Thymus (tissue), 14 donors: ENCODE measurements around the gene DRAP1. TPM values are rescaled to one million over a fixed set of nuclear protein-coding genes. Genes with fewer than 3 reads are reported as not detected.

Source experiments
- DNase-seq, 9 donors: peaks; one replicate each; pipeline ENCODE4 v3.0.0-alpha.2; 2013; ENCODE audit warnings: low spot score in 9 of 9, low read depth in 6 of 9, missing footprints in 1 of 9
- H3K27ac ChIP-seq, 2 donors: one replicate each; pipeline ENCODE4 v1.5.1; 2013; ENCODE audit warnings: control low read depth in 1 of 2, low read depth in 1 of 2, low read length in 1 of 2, mild to moderate bottlenecking in 1 of 2, moderate library complexity in 1 of 2
- H3K27me3 ChIP-seq, 2 donors: one replicate each; pipeline ENCODE4 v1.5.1; 2013; ENCODE audit warnings: low read length in 1 of 2; ENCODE audit not compliant: control insufficient read depth in 2 of 2, insufficient read depth in 1 of 2
- H3K36me3 ChIP-seq, 2 donors: one replicate each; pipeline ENCODE4 v1.5.1; 2013; ENCODE audit warnings: low read length in 1 of 2, mild to moderate bottlenecking in 1 of 2, moderate library complexity in 1 of 2; ENCODE audit not compliant: control insufficient read depth in 2 of 2, insufficient read depth in 2 of 2
- H3K4me1 ChIP-seq, 2 donors: one replicate each; pipeline ENCODE4 v1.5.1; 2013; ENCODE audit warnings: low read length in 2 of 2; ENCODE audit not compliant: control insufficient read depth in 2 of 2, insufficient read depth in 2 of 2
- H3K4me3 ChIP-seq, 2 donors: one replicate each; pipeline ENCODE4 v1.5.1; 2013; ENCODE audit warnings: low read length in 2 of 2, control low read depth in 1 of 2, mild to moderate bottlenecking in 1 of 2
- H3K9me3 ChIP-seq, 2 donors: one replicate each; pipeline ENCODE4 v1.5.1; 2013; ENCODE audit warnings: low read length in 1 of 2, mild to moderate bottlenecking in 1 of 2; ENCODE audit not compliant: control insufficient read depth in 2 of 2, insufficient read depth in 1 of 2
- WGBS: extraction: QIAGEN DNeasy Blood & Tissue Kit; methylation state at CpG from one replicate; pipeline ENCODE4 v1.1.7; 2013; 5-methylcytosine and 5-hydroxymethylcytosine counted together
- long read RNA-seq, 10 donors: transcript quantifications; one replicate each; lab custom pipeline, GENCODE V29; 2026
- polyA plus RNA-seq: library from polyadenylated mRNA; stranded (reverse); fragments of 200-250 nt; gene quantifications from one replicate; pipeline ENCODE4 v1.2.3, GENCODE V29; 2013
- total RNA-seq: library from RNA; stranded (reverse); fragments of 120-200 nt; gene quantifications from one replicate; pipeline ENCODE4 v1.2.4, GENCODE V29; 2013
- donor health status: healthy.

Gene DRAP1, protein sequence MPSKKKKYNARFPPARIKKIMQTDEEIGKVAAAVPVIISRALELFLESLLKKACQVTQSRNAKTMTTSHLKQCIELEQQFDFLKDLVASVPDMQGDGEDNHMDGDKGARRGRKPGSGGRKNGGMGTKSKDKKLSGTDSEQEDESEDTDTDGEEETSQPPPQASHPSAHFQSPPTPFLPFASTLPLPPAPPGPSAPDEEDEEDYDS
- total RNA-seq (200 TPM), polyA plus RNA-seq (131 TPM)
- long read RNA-seq, donor 1, transcript DRAP1-201 (7 exons, 989 nt) = major isoform, 10 of 16 reads
- long read RNA-seq, donor 1, partial matches to known transcripts = 0 of 16 reads
- long read RNA-seq, donor 1, other reads (novel, unspliced or antisense) = 0 of 16 reads
- long read RNA-seq, donor 2 = 0 reads
- long read RNA-seq, donor 3, transcript DRAP1-208 (6 exons, 751 nt) = minor isoform, 22 of 246 reads
- long read RNA-seq, donor 3, transcript DRAP1-201 (7 exons, 989 nt) = major isoform, 137 of 246 reads
- long read RNA-seq, donor 3, transcript DRAP1-206 (3 exons, 837 nt) = minor isoform, 17 of 246 reads
- long read RNA-seq, donor 3, transcript DRAP1-209 (4 exons, 453 nt) = minor isoform, 25 of 246 reads
- long read RNA-seq, donor 3, partial matches to known transcripts = 34 of 246 reads
- long read RNA-seq, donor 3, other reads (novel, unspliced or antisense) = 0 of 246 reads
- long read RNA-seq, donor 4, transcript DRAP1-208 (6 exons, 751 nt) = minor isoform, 5 of 86 reads
- long read RNA-seq, donor 4, transcript DRAP1-209 (4 exons, 453 nt) = minor isoform, 12 of 86 reads
- long read RNA-seq, donor 4, transcript DRAP1-206 (3 exons, 837 nt) = minor isoform, 7 of 86 reads
- long read RNA-seq, donor 4, transcript DRAP1-201 (7 exons, 989 nt) = major isoform, 47 of 86 reads
- long read RNA-seq, donor 4, partial matches to known transcripts = 12 of 86 reads
- long read RNA-seq, donor 4, other reads (novel, unspliced or antisense) = 0 of 86 reads
- long read RNA-seq, donor 5, transcript DRAP1-201 (7 exons, 989 nt) = major isoform, 124 of 239 reads
- long read RNA-seq, donor 5, transcript DRAP1-209 (4 exons, 453 nt) = minor isoform, 29 of 239 reads
- long read RNA-seq, donor 5, transcript DRAP1-208 (6 exons, 751 nt) = minor isoform, 15 of 239 reads
- long read RNA-seq, donor 5, transcript DRAP1-206 (3 exons, 837 nt) = minor isoform, 13 of 239 reads
- long read RNA-seq, donor 5, partial matches to known transcripts = 48 of 239 reads
- long read RNA-seq, donor 5, other reads (novel, unspliced or antisense) = 0 of 239 reads
- long read RNA-seq, donor 6, transcript DRAP1-209 (4 exons, 453 nt) = minor isoform, 7 of 137 reads
- long read RNA-seq, donor 6, transcript DRAP1-201 (7 exons, 989 nt) = major isoform, 112 of 137 reads
- long read RNA-seq, donor 6, partial matches to known transcripts = 11 of 137 reads
- long read RNA-seq, donor 6, other reads (novel, unspliced or antisense) = 0 of 137 reads
- long read RNA-seq, donor 7, transcript DRAP1-206 (3 exons, 837 nt) = minor isoform, 8 of 139 reads
- long read RNA-seq, donor 7, transcript DRAP1-209 (4 exons, 453 nt) = minor isoform, 16 of 139 reads
- long read RNA-seq, donor 7, transcript DRAP1-208 (6 exons, 751 nt) = minor isoform, 8 of 139 reads
- long read RNA-seq, donor 7, transcript DRAP1-201 (7 exons, 989 nt) = major isoform, 69 of 139 reads
- long read RNA-seq, donor 7, partial matches to known transcripts = 29 of 139 reads
- long read RNA-seq, donor 7, other reads (novel, unspliced or antisense) = 0 of 139 reads
- long read RNA-seq, donor 8, transcript DRAP1-209 (4 exons, 453 nt) = minor isoform, 7 of 47 reads
- long read RNA-seq, donor 8, transcript DRAP1-201 (7 exons, 989 nt) = major isoform, 33 of 47 reads
- long read RNA-seq, donor 8, partial matches to known transcripts = 0 of 47 reads
- long read RNA-seq, donor 8, other reads (novel, unspliced or antisense) = 0 of 47 reads
- long read RNA-seq, donor 9, transcript DRAP1-209 (4 exons, 453 nt) = minor isoform, 7 of 95 reads
- long read RNA-seq, donor 9, transcript DRAP1-201 (7 exons, 989 nt) = major isoform, 65 of 95 reads
- long read RNA-seq, donor 9, transcript DRAP1-208 (6 exons, 751 nt) = minor isoform, 7 of 95 reads
- long read RNA-seq, donor 9, transcript DRAP1-206 (3 exons, 837 nt) = minor isoform, 6 of 95 reads
- long read RNA-seq, donor 9, partial matches to known transcripts = 6 of 95 reads
- long read RNA-seq, donor 9, other reads (novel, unspliced or antisense) = 0 of 95 reads
- long read RNA-seq, donor 10, transcript DRAP1-206 (3 exons, 837 nt) = minor isoform, 6 of 120 reads
- long read RNA-seq, donor 10, transcript DRAP1-209 (4 exons, 453 nt) = minor isoform, 13 of 120 reads
- long read RNA-seq, donor 10, transcript DRAP1-201 (7 exons, 989 nt) = major isoform, 76 of 120 reads
- long read RNA-seq, donor 10, transcript DRAP1-208 (6 exons, 751 nt) = minor isoform, 8 of 120 reads
- long read RNA-seq, donor 10, partial matches to known transcripts = 14 of 120 reads
- long read RNA-seq, donor 10, other reads (novel, unspliced or antisense) = 0 of 120 reads

DNA sequence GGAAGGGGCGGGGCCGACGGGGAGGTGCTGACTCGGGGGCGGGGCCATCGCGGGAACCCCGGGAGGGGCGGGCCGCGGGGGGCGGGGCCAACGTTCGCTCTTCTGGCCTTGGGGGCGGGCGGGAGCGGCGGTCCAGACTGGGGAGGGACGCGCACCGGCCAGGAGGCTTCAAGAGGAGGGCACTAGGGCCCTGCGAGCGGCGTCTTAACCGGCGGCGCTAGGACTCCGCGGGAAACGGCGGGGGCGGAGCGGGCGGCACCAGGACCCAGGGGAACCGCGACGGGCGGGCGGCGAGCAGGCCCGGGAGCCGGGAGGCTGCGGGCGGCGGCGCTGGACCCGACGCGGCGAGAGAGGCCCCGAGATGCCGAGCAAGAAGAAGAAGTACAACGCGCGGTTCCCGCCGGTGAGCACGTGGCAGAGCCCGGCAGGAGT lies at the start of gene DRAP1:
DRAP1 (plus strand) TSS at position 286 of the 432 bp plus-strand sequence; CDS start at position 362, 76 bp downstream.
- peaks cover 28 to 36% of the 10 kb centered on the region in 2 donors for H3K4me1 ChIP-seq
- no peaks in the 10 kb centered on the region for H3K9me3 ChIP-seq
- under 1% methylated on average over 59 of the region's 59 CpGs for WGBS
- peaks cover 19 to 38% of the 10 kb centered on the region in 2 donors for H3K36me3 ChIP-seq
- H3K27ac ChIP-seq = peak within 1 kb of the TSS; percentile 73 to 93
- H3K4me3 ChIP-seq = peak within 1 kb of the TSS; percentile 88 to 89
- peak; percentile 77 to 98 (median 93) for DNase-seq
- no peaks in the 10 kb centered on the region for H3K27me3 ChIP-seq

DNA sequence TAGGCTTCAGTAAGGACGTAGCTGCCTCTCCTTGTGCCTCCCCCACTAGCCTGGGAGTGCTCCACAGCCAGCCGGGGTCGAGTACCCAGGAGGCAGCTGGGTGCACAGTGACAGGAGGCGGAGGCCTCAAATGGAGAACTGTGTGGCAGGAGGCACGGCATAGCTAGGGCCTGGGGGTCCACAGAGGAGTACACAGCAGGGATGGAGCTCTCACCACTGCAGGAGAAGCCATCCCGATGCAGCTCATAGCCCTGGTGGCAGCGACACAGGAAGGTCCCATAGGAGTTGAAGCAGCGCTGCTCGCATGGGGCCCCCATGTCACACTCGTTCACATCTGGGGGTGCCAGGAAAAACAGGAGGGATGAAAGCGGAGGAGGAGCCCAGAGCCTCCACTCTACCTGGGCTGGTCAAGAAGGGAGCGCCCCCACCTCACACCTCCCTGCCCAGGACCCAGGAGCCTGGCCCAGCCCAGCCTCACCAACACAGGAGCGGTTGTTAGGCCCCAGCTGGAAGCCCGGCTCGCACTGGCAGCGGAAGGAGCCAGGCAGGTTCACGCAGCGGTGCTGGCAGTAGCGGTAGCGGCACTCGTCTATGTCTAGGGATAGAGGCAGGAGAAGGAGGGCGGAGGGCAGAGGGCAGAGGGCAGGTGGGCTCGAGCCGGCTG lies 49.5 kb upstream of the DRAP1 start:
- Histone ChIP-seq H3K27ac (no peak overlapping the region), H3K4me3 (no peak overlapping the region), H3K36me3 (peaks cover 27 to 37% of the 10 kb centered on the region in 2 donors), H3K9me3 (no peaks in the 10 kb centered on the region), H3K27me3 (peaks cover 11 to 42% of the 10 kb centered on the region in 2 donors), H3K4me1 (peaks cover 10 to 20% of the 10 kb centered on the region in 2 donors)
- 95% methylated on average over 24 of the region's 24 CpGs for WGBS
- no peak for DNase-seq

DNA sequence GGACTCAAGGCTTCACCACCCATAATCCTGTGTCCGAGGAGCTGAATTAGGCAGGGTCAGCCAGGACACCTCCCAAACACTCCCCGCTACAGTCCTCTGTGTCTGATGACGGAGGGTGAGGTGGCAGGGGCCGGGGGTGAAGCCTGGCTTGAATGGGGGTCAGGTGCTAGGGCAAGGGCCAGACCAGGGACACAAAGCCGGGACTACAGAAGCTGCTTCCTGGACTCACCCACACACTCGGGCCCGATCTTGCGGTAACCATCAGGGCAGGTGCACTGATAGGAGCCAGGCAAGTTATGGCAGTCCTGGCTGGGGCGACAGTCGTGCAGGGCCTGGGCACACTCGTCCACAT lies 48.9 kb upstream of the DRAP1 start:
- H3K36me3 ChIP-seq = peaks cover 22 to 32% of the 10 kb centered on the region in 2 donors
- WGBS = 63% methylated on average over 11 of the region's 11 CpGs
- peaks cover 10 to 20% of the 10 kb centered on the region in 2 donors for H3K4me1 ChIP-seq

DNA sequence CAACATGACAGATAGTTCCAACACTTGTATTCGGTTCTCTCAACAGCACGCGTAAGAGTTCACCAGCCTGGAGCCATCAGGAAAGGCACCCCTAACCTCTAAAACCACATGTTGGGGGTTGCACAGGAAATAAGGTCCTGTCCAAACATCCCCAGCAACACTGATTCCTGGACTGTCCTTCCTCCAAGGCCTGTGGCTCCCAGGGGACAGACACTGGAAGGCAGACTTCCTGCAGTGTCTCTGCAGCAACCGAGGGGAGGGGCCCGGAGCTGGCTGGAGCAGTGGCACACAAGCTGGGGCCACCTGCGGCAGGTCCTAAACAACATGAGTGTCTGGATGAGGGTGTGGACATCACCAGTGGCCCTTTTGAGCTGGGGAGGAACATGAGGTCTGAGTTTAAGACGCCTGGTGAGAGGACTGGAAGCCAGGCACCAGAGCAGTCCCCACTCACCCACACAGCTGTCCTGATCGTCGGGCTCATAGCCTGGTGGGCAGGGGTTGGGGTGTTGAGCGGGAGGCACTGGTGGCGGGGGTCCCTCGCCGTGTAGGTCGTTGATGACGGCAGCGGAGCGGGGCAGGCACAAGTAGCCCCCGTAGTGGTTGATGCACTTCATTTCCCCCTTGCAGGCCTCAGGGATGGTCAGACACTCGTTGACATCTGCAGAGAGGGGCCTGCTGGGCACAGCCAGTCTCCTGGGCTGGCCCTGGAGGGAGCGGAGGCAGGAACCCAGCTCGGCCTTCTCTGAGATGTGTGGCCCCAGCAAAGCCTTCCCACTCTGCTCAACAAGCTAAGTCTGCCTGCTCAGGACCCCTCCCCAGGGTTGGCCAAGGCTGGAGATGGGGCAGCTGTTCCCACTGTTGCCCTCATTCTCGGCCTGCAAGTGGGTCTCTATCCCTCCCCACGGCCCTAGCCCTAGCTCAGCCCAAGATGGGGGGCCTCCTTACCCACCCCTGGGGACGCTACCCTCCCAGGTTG lies 48.2 kb upstream of the DRAP1 start:
- Histone ChIP-seq H3K4me3 (no peak overlapping the region), H3K4me1 (peaks cover 10 to 20% of the 10 kb centered on the region in 2 donors), H3K27me3 (peaks cover 11 to 42% of the 10 kb centered on the region in 2 donors), H3K36me3 (peaks cover 14 to 24% of the 10 kb centered on the region in 2 donors), H3K9me3 (no peaks in the 10 kb centered on the region), H3K27ac (no peak overlapping the region)
- no peak for DNase-seq
- 66% methylated on average over 24 of the region's 24 CpGs for WGBS

More for the DNA sequence above, 48.9 kb upstream of the DRAP1 start:
- Histone ChIP-seq H3K27ac (no peak overlapping the region), H3K4me3 (no peak overlapping the region), H3K27me3 (peaks cover 11 to 42% of the 10 kb centered on the region in 2 donors), H3K9me3 (no peaks in the 10 kb centered on the region)
- no peak for DNase-seq

DNA sequence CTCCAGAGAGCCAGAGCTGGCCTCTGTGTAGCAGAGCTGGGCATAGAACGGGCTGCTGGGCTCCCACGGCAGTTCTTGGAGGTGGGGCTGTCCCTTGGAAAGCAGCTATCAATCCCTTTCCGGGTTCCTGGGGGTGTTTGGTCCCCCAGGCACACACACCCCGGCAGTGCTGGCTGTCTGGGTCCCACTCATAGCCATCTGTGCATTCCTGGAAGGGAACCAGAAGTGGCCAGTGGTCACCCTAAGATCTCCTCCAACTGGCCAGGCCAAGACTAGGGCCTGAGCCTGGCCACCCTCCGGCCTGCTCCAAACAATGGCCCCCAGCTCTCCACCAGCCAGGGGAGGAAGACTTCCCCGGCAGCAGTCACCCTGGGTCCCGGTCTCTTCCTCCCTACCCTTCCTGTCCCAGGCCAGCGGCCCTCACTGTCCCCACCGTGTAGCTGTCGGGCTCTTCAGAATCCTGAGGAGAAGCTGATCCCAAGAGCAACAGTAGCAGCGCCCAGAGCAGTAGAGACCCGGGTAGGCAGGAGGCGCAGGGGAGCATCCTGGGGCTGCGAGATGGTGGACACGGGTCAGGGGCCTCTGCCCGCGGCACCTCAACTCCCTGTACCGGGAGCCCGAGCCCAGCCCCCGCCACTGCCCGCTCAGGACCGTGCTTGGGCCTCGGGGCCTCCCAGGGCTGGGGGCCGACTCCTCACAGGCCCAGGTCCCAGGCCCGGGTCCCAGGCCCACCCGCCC lies 47.2 kb upstream of the DRAP1 start:
- no peaks in the 10 kb centered on the region for H3K9me3 ChIP-seq
- H3K4me3 ChIP-seq = peak overlapping the region; percentile 16 to 62
- no peak for DNase-seq
- peaks cover 11 to 42% of the 10 kb centered on the region in 2 donors for H3K27me3 ChIP-seq
- peak overlapping the region in 1 of 2 donors; percentile 7 for H3K27ac ChIP-seq
- 84% methylated on average over 26 of the region's 26 CpGs for WGBS
- peaks cover 5 to 15% of the 10 kb centered on the region in 2 donors for H3K36me3 ChIP-seq
- H3K4me1 ChIP-seq = peaks cover 10 to 20% of the 10 kb centered on the region in 2 donors
